Body of pancreas (tissue), 4 donors: Measurements from ENCODE around the gene ATP9B.

Experiments used
- POLR2A ChIP-seq, 3 donors: fragments of 450-650 bp; IDR thresholded peaks; one replicate each; pipeline ENCODE4 v1.6.1; 2016; ENCODE audit warnings: antibody characterized with exemption in 3 of 3, mild to moderate bottlenecking in 2 of 3
- TF ChIP-seq, protein P1 (sequence below), 7 experiments: fragments of 450-650 bp in 4 of 7; fragments of 200-600 bp in 3 of 7; sonication (generic) in 3 of 7; IDR thresholded peaks; one replicate each; pipeline ENCODE4 v1.5.1; 2016 to 2019; ENCODE audit warnings: antibody characterized with exemption in 7 of 7

GRCh38 chr18:79260023-79260422 lies 190.8 kb downstream of the ATP9B start:
- TF ChIP-seq, protein P1, sequence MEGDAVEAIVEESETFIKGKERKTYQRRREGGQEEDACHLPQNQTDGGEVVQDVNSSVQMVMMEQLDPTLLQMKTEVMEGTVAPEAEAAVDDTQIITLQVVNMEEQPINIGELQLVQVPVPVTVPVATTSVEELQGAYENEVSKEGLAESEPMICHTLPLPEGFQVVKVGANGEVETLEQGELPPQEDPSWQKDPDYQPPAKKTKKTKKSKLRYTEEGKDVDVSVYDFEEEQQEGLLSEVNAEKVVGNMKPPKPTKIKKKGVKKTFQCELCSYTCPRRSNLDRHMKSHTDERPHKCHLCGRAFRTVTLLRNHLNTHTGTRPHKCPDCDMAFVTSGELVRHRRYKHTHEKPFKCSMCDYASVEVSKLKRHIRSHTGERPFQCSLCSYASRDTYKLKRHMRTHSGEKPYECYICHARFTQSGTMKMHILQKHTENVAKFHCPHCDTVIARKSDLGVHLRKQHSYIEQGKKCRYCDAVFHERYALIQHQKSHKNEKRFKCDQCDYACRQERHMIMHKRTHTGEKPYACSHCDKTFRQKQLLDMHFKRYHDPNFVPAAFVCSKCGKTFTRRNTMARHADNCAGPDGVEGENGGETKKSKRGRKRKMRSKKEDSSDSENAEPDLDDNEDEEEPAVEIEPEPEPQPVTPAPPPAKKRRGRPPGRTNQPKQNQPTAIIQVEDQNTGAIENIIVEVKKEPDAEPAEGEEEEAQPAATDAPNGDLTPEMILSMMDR (IDR thresholded peaks at IDR 0.05), result no peak
- TF ChIP-seq POLR2A (IDR thresholded peaks at IDR 0.05), result no peak
